Spleen (tissue), 7 donors: ENCODE measurements around the gene TTYH1.
A peak's percentile ranks its signal among the peaks of the same experiment; 100 is the strongest.

ENCODE experiments used
- CTCF ChIP-seq, 11 experiments: fragments of 200-600 bp in 7 of 11; fragments of 450-650 bp in 4 of 11; sonication (generic) in 4 of 11; IDR thresholded peaks in 8 of 11; conservative IDR thresholded peaks in 3 of 11; 1 replicate in 7 of 11; 2 replicates in 4 of 11; pipeline versions ENCODE4 v1.4.0 to v1.8.0; 2016 to 2021; ENCODE audit warnings: antibody characterized with exemption in 11 of 11, inconsistent platforms in 4 of 11, mild to moderate bottlenecking in 1 of 11
- POLR2A ChIP-seq, 3 donors: fragments of 450-650 bp; IDR thresholded peaks; one replicate each; pipeline ENCODE4 v1.5.1; 2017; ENCODE audit warnings: antibody characterized with exemption in 3 of 3, mild to moderate bottlenecking in 1 of 3
- POLR2AphosphoS5 ChIP-seq, 3 donors: sonication (generic); formaldehyde crosslinking; IDR thresholded peaks; one replicate each; pipeline ENCODE4 v1.5.1; 2017; ENCODE audit warnings: antibody characterized with exemption in 3 of 3
- donor health status: DM: no; HTN: no; CAD: no; lungs with moderate emphysema.
- donor health status: DM: no; HTN: no; CAD: no.
- donor health status: DM: no; HTN: no; CAD: no.

- TF ChIP-seq CTCF (IDR thresholded peaks at IDR 0.05 in 8 of 11, conservative IDR thresholded peaks at IDR 0.05 in 3 of 11) (no peak), POLR2AphosphoS5 (IDR thresholded peaks at IDR 0.05) (peak in 1 of 3 donors; percentile 10), POLR2A (IDR thresholded peaks at IDR 0.05) (no peak)
Observed at GRCh38 chr19:54458648-54459281, 43.5 kb downstream of the TTYH1 start.
